HG02884 (cell line): ENCODE measurements around the gene NCBP3.

ENCODE experiments used
- ATAC-seq: cut with Tn5 transposase; IDR thresholded peaks from one replicate; pipeline ENCODE4 v1.9.1; 2021; ENCODE audit warnings: mild to moderate bottlenecking, moderate library complexity; ENCODE audit not compliant: unreplicated experiment

Gene NCBP3

GRCh38 chr17:3761918-3762380 lies 84.1 kb downstream of the NCBP3 start:
- no peak for ATAC-seq

DNA sequence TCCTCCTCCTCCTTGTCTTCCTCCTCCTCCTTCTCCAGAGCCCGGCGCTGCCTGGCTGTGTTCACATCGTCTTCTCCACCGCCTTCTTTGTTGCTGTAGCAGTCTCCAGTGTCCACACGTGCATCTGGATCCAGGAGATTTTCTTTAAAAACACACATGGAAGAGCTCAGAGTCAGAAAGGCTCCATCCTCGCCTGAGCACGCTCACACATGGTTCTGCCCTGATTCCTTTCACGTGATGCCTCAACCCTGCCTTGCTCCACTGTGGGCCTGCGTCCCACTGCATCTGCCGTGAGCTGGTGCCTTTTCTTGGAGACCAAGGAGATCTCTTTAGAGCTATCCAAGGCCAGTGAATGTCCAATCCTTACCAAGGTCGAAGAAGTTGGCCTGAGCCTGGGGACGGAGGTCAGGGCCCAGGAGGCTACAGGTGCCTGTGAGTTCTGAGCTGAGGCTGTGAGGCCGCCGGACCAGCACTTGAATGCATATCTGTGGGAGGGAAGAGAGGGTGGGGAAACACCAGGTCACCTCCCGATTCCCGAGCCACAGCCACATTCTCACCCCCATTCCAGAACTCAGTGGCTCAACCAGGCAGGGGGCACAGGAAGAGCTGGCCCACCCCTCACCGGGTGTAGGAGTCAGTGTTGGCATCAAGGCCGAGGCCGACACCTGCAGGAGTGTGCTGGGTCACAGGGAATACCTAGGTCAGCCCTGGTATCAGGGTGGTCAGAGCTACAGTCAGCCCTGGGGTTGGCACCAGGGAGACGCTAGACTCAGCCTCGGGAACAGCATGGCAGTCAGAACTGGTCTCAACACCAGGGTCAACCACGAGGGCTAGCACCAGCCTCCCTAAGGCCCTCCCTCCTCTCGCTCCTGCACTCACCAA lies 84.8 kb downstream of the NCBP3 start:
- ATAC-seq, result no peak

DNA sequence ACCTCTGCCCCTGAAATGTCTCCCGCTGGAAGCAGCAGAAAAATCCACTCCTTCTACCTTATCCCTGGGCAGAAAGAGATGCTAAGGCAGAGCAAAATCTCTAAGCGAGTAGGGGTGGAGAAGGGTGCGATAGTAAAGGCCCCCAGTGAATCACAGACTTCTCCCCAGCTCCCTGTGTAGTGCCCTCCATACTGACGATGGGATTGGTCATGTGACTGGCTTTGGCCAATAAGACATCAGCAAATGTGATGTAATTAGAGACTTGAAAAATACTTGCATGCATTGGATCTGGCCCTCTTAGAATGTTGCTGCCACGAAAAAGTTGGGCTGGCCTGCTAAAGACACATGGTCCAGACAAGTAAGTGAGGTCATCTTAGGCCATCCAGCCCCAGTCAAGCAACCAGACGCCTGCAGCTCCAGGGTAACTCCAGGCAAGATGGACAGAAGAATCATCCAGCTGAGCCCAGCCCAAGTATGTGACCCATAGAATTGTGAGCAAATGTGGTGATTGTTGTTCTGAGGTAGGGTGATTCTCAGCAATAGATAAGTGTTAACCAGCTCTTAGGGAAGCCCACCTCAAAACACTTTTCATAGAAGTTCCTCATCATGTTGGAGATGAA lies 86.3 kb downstream of the NCBP3 start:
- no peak for ATAC-seq

DNA sequence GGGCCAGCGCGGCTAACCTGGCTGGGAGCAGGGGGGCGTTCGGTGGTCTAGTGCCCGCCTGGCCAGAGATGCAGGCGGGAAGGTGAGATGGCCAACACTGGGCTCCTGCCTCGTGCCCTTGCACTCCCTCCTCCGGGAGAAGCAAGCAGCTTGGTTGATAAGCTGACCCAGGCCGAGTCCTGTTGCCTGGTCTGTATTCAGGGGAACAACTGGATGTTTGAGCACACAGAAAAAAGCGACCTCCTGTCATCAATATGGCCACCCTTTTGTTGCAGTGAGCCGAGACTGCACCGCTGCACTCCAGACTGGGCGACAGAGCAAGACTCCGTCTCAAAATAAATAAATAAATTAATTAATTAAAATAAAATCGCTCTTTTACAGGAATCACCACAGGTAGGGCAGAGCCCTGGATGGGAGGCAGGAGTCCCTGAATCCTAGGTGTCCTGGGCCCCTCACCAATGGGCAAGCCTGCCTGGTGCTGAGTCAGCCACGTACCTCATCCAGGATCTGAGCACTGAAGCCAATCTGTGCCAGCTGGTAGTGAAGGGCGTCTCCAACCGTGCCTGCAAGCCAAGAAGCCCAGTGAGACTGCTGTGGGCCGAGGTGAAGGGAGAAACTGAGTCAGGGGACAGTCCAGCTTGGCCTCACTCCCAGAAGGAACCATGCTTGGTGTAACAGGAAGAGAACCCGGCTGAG lies 90.6 kb downstream of the NCBP3 start:
- no peak for ATAC-seq

DNA sequence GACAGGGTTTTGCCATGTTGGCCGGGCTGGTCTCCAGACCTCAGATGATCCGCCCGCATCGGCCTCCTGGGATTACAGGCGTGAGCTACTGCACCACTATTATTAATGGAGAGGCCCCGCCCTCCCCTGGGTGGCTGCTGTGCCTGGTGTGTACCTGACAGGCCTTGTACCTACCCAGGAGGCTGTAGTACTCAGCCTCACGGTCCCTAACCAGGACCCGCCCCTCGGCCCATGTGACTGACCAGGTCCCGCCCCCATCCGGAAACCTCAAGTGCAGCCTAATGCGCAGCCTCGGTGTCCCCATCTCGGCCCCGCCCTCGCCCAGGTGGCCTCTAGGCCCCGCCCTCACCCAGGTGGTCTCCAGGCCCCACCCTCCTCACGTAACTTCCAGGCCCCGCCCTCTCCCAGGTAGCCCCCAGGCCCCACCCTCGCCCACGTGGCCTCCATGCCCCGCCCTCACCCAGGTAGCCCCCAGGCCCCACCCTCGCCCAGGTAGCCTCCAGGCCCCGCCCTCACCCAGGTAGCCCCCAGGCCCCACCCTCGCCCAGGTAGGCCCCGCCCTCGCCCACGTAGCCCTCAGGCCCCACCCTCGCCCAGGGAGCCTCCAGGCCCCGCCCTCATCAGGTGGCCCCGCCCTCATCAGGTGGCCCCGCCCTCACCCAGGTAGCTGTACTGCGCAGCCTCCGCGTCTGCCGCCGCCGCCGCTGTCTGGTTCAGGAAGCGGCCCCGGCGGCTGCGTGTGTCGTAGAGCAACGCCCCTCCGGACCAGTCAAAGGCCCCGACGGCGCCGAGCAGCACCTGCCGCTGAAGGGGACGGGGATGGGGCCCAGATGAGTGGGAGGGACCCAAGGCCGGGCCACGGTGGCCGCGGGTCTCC lies 91.3 kb downstream of the NCBP3 start:
- ATAC-seq, result no peak

GRCh38 chr17:3754066-3754457 lies 92.0 kb downstream of the NCBP3 start:
- no peak for ATAC-seq

- ATAC-seq, result no peak
Observed at GRCh38 chr17:3753624-3754023, 92.4 kb downstream of the NCBP3 start.
